Trophoblast cell (in vitro differentiated cells and primary cell): ENCODE data around the gene ABL2.
"Not testable (repeated sequence)": the region's sequence is repeated elsewhere in the genome, so short reads cannot be mapped to it uniquely, and the experiment has no call there.

Experiments
- DNase-seq, 2 donors: peaks; one replicate each; pipeline ENCODE4 v3.0.0-alpha.2; 2016
- H2AFZ ChIP-seq: 2 replicates; pipeline ENCODE4 v1.6.1; 2013; ENCODE audit warnings: low read length, moderate library complexity, mild to moderate bottlenecking; ENCODE audit not compliant: insufficient read depth, poor library complexity
- H2AK5ac ChIP-seq: 2 replicates; pipeline ENCODE4 v1.6.1; 2013; ENCODE audit warnings: mild to moderate bottlenecking, low read length
- H2BK120ac ChIP-seq: 2 replicates; pipeline ENCODE4 v1.6.1; 2013; ENCODE audit warnings: low read length, mild to moderate bottlenecking, moderate library complexity; ENCODE audit not compliant: insufficient read depth, poor library complexity
- H2BK12ac ChIP-seq: 2 replicates; pipeline ENCODE4 v1.6.1; 2013; ENCODE audit warnings: mild to moderate bottlenecking, low read length, moderate library complexity
- H2BK5ac ChIP-seq: 2 replicates; pipeline ENCODE4 v1.6.1; 2013; ENCODE audit warnings: low read length, low read depth, moderate library complexity, mild to moderate bottlenecking; ENCODE audit not compliant: poor library complexity
- H3K14ac ChIP-seq: 2 replicates; pipeline ENCODE4 v1.6.1; 2013; ENCODE audit warnings: mild to moderate bottlenecking, low read length
- H3K18ac ChIP-seq: 2 replicates; pipeline ENCODE4 v1.6.1; 2013; ENCODE audit warnings: mild to moderate bottlenecking, low read length
- H3K23ac ChIP-seq: 2 replicates; pipeline ENCODE4 v1.6.1; 2013; ENCODE audit warnings: low read length
- H3K27ac ChIP-seq: 2 replicates; pipeline ENCODE4 v1.5.1; 2013; ENCODE audit warnings: low read depth, mild to moderate bottlenecking, inconsistent platforms, low read length, moderate library complexity
- H3K27me3 ChIP-seq: 2 replicates; pipeline ENCODE4 v1.6.1; 2013; ENCODE audit warnings: inconsistent platforms, mild to moderate bottlenecking, low read length, moderate library complexity; ENCODE audit not compliant: insufficient read depth
- H3K36me3 ChIP-seq, 2 experiments: 1 replicate in 1 of 2; 2 replicates in 1 of 2; pipeline ENCODE4 v1.6.1; 2013; ENCODE audit warnings: low read length in 2 of 2, mild to moderate bottlenecking in 2 of 2, moderate library complexity in 1 of 2; ENCODE audit not compliant: insufficient read depth in 2 of 2, control insufficient read depth in 1 of 2
- H3K4ac ChIP-seq: 2 replicates; pipeline ENCODE4 v1.6.1; 2013; ENCODE audit warnings: low read depth, mild to moderate bottlenecking, low read length, moderate library complexity
- H3K4me1 ChIP-seq, 2 experiments: 1 replicate in 1 of 2; 2 replicates in 1 of 2; pipeline ENCODE4 v1.6.1; 2013; ENCODE audit warnings: low read length in 2 of 2, mild to moderate bottlenecking in 2 of 2, moderate library complexity in 1 of 2; ENCODE audit not compliant: insufficient read depth in 2 of 2, control insufficient read depth in 1 of 2
- H3K4me2 ChIP-seq: 2 replicates; pipeline ENCODE4 v1.6.1; 2013; ENCODE audit warnings: inconsistent platforms, mild to moderate bottlenecking, low read length, moderate library complexity
- H3K4me3 ChIP-seq: 2 replicates; pipeline ENCODE4 v1.5.1; 2013; ENCODE audit warnings: mild to moderate bottlenecking, low read depth, low read length, inconsistent platforms
- H3K79me1 ChIP-seq: one replicate; pipeline ENCODE4 v1.6.1; 2013; ENCODE audit warnings: low read length
- H3K79me2 ChIP-seq: 2 replicates; pipeline ENCODE4 v1.6.1; 2013; ENCODE audit warnings: low read length, mild to moderate bottlenecking; ENCODE audit not compliant: control insufficient read depth, insufficient read depth, poor library complexity
- H3K9ac ChIP-seq: 2 replicates; pipeline ENCODE4 v1.6.1; 2013; ENCODE audit warnings: mild to moderate bottlenecking, low read length
- H3K9me3 ChIP-seq: 2 replicates; pipeline ENCODE4 v1.6.1; 2013; ENCODE audit warnings: low read depth, mild to moderate bottlenecking, control low read depth, inconsistent platforms, low read length; ENCODE audit not compliant: insufficient read depth
- H4K12ac ChIP-seq: 2 replicates; pipeline ENCODE4 v1.6.1; 2013; ENCODE audit warnings: low read depth, mild to moderate bottlenecking, low read length, moderate library complexity
- H4K8ac ChIP-seq: 2 replicates; pipeline ENCODE4 v1.6.1; 2013; ENCODE audit warnings: low read depth, mild to moderate bottlenecking, low read length, moderate library complexity
- H4K91ac ChIP-seq: one replicate; pipeline ENCODE4 v1.6.1; 2013; ENCODE audit warnings: low read depth, mild to moderate bottlenecking, low read length, moderate library complexity
- WGBS: extraction: QIAGEN DNeasy Blood & Tissue Kit; methylation state at CpG from one replicate; pipeline ENCODE4 v1.1.7; 2013; ENCODE audit warnings: missing lambda C conversion rate; ENCODE audit not compliant: insufficient read length, insufficient coverage; ENCODE audit errors: extremely low coverage; 5-methylcytosine and 5-hydroxymethylcytosine counted together

Gene ABL2

GRCh38 chr1:179200586-179200985 is 28.9 kb downstream of the ABL2 start:
- WGBS = no CpG with 5 or more reads among the region's 2 CpGs
- no peaks in the 10 kb centered on the region for H3K27me3 ChIP-seq
- no peak overlapping the region for H3K14ac ChIP-seq

GRCh38 chr1:179197690-179198297 is 31.7 kb downstream of the ABL2 start:
- no CpG with 5 or more reads among the region's 14 CpGs for WGBS
- Histone ChIP-seq H3K36me3 (no peaks in the 10 kb centered on the region), H2BK120ac (no peak overlapping the region), H2AFZ (no peak overlapping the region), H3K14ac (no peak overlapping the region), H4K12ac (no peak overlapping the region), H2AK5ac (no peak overlapping the region), H3K4ac (no peak overlapping the region), H3K23ac (no peak overlapping the region), H3K18ac (no peak overlapping the region), H3K9ac (no peak overlapping the region), H3K27ac (no peak overlapping the region), H2BK12ac (no peak overlapping the region), H3K79me2 (no peaks in the 10 kb centered on the region), H3K4me1 (no peaks in the 10 kb centered on the region), H2BK5ac (no peak overlapping the region), H4K8ac (no peak overlapping the region), H3K4me3 (no peak overlapping the region), H3K4me2 (no peak overlapping the region), H3K27me3 (no peaks in the 10 kb centered on the region), H3K79me1 (no peaks in the 10 kb centered on the region), H3K9me3 (no peaks in the 10 kb centered on the region), H4K91ac (no peak overlapping the region)
- DNase-seq = no peak

More at GRCh38 chr1:179200586-179200985, 28.9 kb downstream of the ABL2 start:
- no peaks in the 10 kb centered on the region for H3K36me3 ChIP-seq
- no peak overlapping the region for H3K9ac ChIP-seq
- H2BK120ac ChIP-seq = no peak overlapping the region
- no peak overlapping the region for H3K27ac ChIP-seq
- no peak overlapping the region for H4K12ac ChIP-seq
- no peak overlapping the region for H2AFZ ChIP-seq
- H3K4me2 ChIP-seq = no peak overlapping the region
- H2BK12ac ChIP-seq = no peak overlapping the region
- no peak overlapping the region for H3K18ac ChIP-seq
- H3K4me3 ChIP-seq = no peak overlapping the region
- H3K9me3 ChIP-seq = no peaks in the 10 kb centered on the region
- no peaks in the 10 kb centered on the region for H3K79me1 ChIP-seq
- H2BK5ac ChIP-seq = no peak overlapping the region
- no peak overlapping the region for H2AK5ac ChIP-seq
- no peaks in the 10 kb centered on the region for H3K79me2 ChIP-seq
- no peak overlapping the region for H4K91ac ChIP-seq
- H3K4me1 ChIP-seq = no peaks in the 10 kb centered on the region
- DNase-seq = no peak
- H4K8ac ChIP-seq = no peak overlapping the region
- no peak overlapping the region for H3K4ac ChIP-seq
- H3K23ac ChIP-seq = no peak overlapping the region

GRCh38 chr1:179195857-179196256 is 33.6 kb downstream of the ABL2 start:
- not testable (repeated sequence) for H2AK5ac ChIP-seq, H3K14ac ChIP-seq, H3K9ac ChIP-seq, H3K36me3 ChIP-seq, H2BK120ac ChIP-seq, H4K8ac ChIP-seq, DNase-seq, H3K4ac ChIP-seq, H3K18ac ChIP-seq, H3K4me1 ChIP-seq, H3K4me3 ChIP-seq, H2BK12ac ChIP-seq, H2BK5ac ChIP-seq, H3K79me2 ChIP-seq, H3K27ac ChIP-seq, H4K91ac ChIP-seq, H3K9me3 ChIP-seq, H3K23ac ChIP-seq, H3K27me3 ChIP-seq, H3K79me1 ChIP-seq, H3K4me2 ChIP-seq, H2AFZ ChIP-seq, H4K12ac ChIP-seq
- WGBS = no CpG with 5 or more reads among the region's 5 CpGs

- H4K12ac ChIP-seq = no peak overlapping the region
- no peak overlapping the region for H2AK5ac ChIP-seq
- no peak overlapping the region for H3K14ac ChIP-seq
- H3K9me3 ChIP-seq = no peaks in the 10 kb centered on the region
- H3K4me1 ChIP-seq = no peaks in the 10 kb centered on the region
- H3K23ac ChIP-seq = no peak overlapping the region
- no peak overlapping the region for H3K4ac ChIP-seq
- no peaks in the 10 kb centered on the region for H3K79me1 ChIP-seq
- H2BK12ac ChIP-seq = no peak overlapping the region
- no peak overlapping the region for H4K8ac ChIP-seq
- no peak for DNase-seq
- no peak overlapping the region for H3K9ac ChIP-seq
- no peak overlapping the region for H3K4me2 ChIP-seq
- H2AFZ ChIP-seq = no peak overlapping the region
- no peaks in the 10 kb centered on the region for H3K36me3 ChIP-seq
- no peak overlapping the region for H4K91ac ChIP-seq
- no peak overlapping the region for H3K18ac ChIP-seq
- no peak overlapping the region for H2BK5ac ChIP-seq
- H3K27me3 ChIP-seq = no peaks in the 10 kb centered on the region
- H3K27ac ChIP-seq = no peak overlapping the region
- no peak overlapping the region for H3K4me3 ChIP-seq
- H3K79me2 ChIP-seq = no peaks in the 10 kb centered on the region
- H2BK120ac ChIP-seq = no peak overlapping the region
- WGBS = no CpG with 5 or more reads among the region's 1 CpG
Observed at GRCh38 chr1:179195376-179195775, 34.1 kb downstream of the ABL2 start.
